Lower lobe of right lung (tissue), 2 donors: ENCODE measurements around the gene CRB3. TPM values are rescaled to one million over a fixed set of nuclear protein-coding genes. Genes with fewer than 3 reads are reported as not detected.
A peak's percentile ranks its signal among the peaks of the same experiment; 100 is the strongest.

Source experiments
- ATAC-seq, 2 donors: fragments of 200-7000 bp; cut with Tn5 transposase; one replicate each; pipeline ENCODE4 v1.9.1; 2020 to 2022; ENCODE audit warnings: mild to moderate bottlenecking in 2 of 2, moderate library complexity in 2 of 2
- DNase-seq: peaks from one replicate; pipeline ENCODE4 v3.0.0-alpha.2; 2020
- H3K27ac ChIP-seq: fragments of 200-600 bp; one replicate; pipeline ENCODE4 v1.8.0; 2022
- H3K27me3 ChIP-seq: fragments of 200-600 bp; one replicate; pipeline ENCODE4 v1.8.0; 2022; ENCODE audit warnings: low read depth
- H3K36me3 ChIP-seq: fragments of 200-600 bp; one replicate; pipeline ENCODE4 v1.8.0; 2022; ENCODE audit warnings: mild to moderate bottlenecking
- H3K4me1 ChIP-seq: fragments of 200-600 bp; one replicate; pipeline ENCODE4 v1.8.0; 2022
- H3K4me3 ChIP-seq: fragments of 200-600 bp; one replicate; pipeline ENCODE4 v1.8.0; 2022; ENCODE audit warnings: mild to moderate bottlenecking
- H3K9me3 ChIP-seq: fragments of 200-600 bp; one replicate; pipeline ENCODE4 v1.8.0; 2022
- intact Hi-C: fragments of 100-400 bp; cut with DNase I; formaldehyde crosslinking; loops from one replicate; pipeline ENCODE4 v1.11.0; 2022
- microRNA-seq: library from miRNA; unstranded; fragments of <30 nt; microRNA quantifications from one replicate; pipeline ENCODE4 v1.2.0, GENCODE V29; 2020; ENCODE audit warnings: borderline number of aligned reads
- total RNA-seq: library from RNA; stranded (reverse); fragmentation: NEBNext Ultra II Directional; extraction: Animal tissue kit (Norgen Biotek cat#: 25700); gene quantifications from one replicate; pipeline ENCODE4 v1.2.1, GENCODE V29; 2021
- TF ChIP-seq, protein P1 (sequence below): fragments of 200-600 bp; IDR thresholded peaks from one replicate; pipeline ENCODE4 v1.8.0; 2022; ENCODE audit warnings: antibody characterized with exemption, mild to moderate bottlenecking
- donor health status: DM: no; HTN: yes; CAD: no; lungs with severe emphysema.

CRB3 gene
- total RNA-seq, 1 donor from 2014 or later, result 36.3 TPM

DNA sequence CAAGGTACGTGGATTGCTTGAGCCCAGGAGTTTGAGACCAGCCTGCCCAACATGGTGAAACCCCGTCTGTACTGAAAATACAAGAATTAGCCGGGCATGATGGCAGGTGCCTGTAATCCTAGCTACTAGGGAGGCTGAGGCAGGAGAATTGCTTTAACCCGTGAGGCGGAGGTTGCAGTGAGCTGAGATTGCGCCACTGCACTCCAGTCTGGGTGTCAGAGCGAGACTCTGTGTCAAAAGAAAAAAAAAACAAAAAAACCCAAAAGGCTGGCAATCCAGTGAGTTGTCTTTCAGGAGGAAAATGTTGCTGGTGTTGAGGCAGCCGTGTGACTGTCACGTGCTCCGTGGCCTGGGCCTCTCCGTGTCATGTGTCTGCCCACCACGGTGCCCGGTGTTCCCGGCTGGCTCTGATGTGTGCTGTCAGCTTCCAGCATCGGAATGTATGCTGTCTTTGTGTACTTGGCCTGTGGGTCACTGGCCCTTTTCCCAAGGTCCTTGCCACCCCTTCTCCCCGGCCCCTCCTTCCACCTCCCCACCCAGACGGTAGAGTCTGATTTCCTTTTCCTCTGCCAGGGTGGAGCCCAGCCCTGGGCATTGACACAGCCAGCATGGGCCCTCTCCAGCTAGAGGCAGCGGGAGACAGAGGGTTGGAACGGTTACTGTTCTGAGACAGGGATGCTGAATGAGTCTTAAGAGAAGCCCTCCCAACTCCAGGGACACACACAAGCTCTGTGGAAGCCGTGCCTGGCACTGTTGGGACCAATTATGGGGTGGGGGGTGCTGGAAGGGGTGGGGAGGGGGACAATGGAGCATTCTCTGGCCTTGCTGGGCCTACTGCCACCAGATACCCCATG is 45.3 kb downstream of the CRB3 start:
- Histone ChIP-seq H3K4me3 (no peak overlapping the region), H3K36me3 (no peaks in the 10 kb centered on the region), H3K27me3 (no peaks in the 10 kb centered on the region), H3K4me1 (peaks cover 8% of the 10 kb centered on the region), H3K27ac (peak overlapping the region; percentile 38), H3K9me3 (no peaks in the 10 kb centered on the region)
- ATAC-seq (peak; percentile 70 to 77), DNase-seq (peak; percentile 60)
- TF ChIP-seq, protein P1, sequence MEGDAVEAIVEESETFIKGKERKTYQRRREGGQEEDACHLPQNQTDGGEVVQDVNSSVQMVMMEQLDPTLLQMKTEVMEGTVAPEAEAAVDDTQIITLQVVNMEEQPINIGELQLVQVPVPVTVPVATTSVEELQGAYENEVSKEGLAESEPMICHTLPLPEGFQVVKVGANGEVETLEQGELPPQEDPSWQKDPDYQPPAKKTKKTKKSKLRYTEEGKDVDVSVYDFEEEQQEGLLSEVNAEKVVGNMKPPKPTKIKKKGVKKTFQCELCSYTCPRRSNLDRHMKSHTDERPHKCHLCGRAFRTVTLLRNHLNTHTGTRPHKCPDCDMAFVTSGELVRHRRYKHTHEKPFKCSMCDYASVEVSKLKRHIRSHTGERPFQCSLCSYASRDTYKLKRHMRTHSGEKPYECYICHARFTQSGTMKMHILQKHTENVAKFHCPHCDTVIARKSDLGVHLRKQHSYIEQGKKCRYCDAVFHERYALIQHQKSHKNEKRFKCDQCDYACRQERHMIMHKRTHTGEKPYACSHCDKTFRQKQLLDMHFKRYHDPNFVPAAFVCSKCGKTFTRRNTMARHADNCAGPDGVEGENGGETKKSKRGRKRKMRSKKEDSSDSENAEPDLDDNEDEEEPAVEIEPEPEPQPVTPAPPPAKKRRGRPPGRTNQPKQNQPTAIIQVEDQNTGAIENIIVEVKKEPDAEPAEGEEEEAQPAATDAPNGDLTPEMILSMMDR, result no peak
- intact Hi-C loops, result no loop called here

DNA sequence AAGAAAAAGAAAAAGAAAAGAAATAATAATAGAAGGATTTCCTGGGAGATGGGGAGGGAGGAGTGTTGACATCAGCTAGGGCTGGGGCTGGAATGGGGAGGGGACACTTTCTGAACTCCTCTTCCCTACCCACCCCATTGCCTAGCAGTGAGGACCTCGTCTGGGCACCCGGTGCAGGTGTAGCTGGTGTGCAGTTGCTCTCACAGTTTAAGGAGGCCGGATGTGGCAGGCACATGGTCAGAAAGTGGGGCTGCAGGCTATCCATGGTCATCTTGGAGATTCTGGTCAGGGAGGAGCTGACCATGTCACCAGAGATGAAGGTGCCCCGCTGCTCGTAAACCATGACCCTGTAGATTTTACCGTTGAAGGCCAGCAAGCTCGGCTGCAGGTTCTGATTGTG is 46.5 kb downstream of the CRB3 start:
- TF ChIP-seq, protein P1, result no peak
- intact Hi-C loops, result no loop called here
- no peak overlapping the region for H3K4me3 ChIP-seq
- ATAC-seq (no peak), DNase-seq (no peak)
- H3K4me1 ChIP-seq, result peaks cover 8% of the 10 kb centered on the region
- H3K27me3 ChIP-seq, result no peaks in the 10 kb centered on the region
- H3K9me3 ChIP-seq, result no peaks in the 10 kb centered on the region
- no peak overlapping the region for H3K27ac ChIP-seq
- H3K36me3 ChIP-seq, result no peaks in the 10 kb centered on the region

DNA sequence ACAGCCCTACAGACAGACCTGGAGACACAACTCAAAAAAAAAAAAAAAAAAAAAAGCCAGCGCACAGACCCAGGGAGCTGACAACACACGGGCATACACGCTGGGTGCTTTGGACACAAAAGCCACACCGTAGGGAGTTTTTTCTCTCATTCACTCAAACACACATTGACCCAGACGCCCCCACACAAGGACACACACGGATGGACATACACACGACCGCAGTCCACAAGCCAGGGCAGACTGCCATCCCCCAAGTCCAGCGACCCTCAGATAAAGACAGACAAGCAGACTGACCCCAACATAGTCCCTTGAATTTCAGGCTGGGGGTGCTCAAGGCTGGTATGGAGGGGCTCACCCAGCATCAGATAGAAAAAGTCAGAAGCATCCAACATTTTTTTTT is 50.0 kb downstream of the CRB3 start:
- H3K4me1 ChIP-seq, result peaks cover 15% of the 10 kb centered on the region
- no peak for ATAC-seq
- H3K27me3 ChIP-seq, result no peaks in the 10 kb centered on the region
- no peak for DNase-seq
- H3K27ac ChIP-seq, result no peak overlapping the region
- TF ChIP-seq, protein P1, result no peak
- no peaks in the 10 kb centered on the region for H3K9me3 ChIP-seq
- intact Hi-C loops, result no loop called here
- no peaks in the 10 kb centered on the region for H3K36me3 ChIP-seq
- no peak overlapping the region for H3K4me3 ChIP-seq

DNA sequence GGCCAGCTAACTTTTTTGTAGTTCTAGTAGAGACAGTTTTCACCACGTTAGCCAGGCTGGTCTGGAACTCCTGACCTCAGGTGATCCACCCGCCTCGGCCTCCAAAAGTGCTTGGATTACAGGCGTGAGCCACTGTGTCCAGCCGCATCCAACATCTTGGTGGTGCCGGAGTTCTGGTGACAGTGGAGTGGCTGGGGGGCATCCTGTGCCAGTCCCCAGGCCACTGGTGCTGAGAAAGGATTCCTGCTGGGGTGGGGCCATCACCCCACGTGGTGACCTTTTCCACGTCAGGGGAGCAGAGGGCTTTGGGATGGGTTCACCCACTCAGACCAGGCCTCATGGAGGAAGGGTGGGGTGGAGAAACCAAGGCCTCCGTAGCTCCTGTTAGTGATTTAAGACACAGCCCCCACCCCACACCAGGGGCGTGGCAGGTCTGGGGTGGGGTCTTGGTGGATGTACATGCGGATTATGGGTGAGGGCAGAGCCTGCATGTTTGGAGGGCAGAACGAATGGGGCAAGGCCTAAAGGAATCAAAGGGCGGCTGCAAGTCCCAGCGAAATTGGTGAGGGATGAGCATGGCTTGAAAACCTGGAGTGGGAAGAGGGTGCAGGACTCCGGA is 51.0 kb downstream of the CRB3 start:
- TF ChIP-seq, protein P1, result no peak
- Histone ChIP-seq H3K4me1 (peaks cover 8% of the 10 kb centered on the region), H3K27me3 (no peaks in the 10 kb centered on the region), H3K36me3 (no peaks in the 10 kb centered on the region), H3K4me3 (no peak overlapping the region), H3K27ac (no peak overlapping the region), H3K9me3 (no peaks in the 10 kb centered on the region)
- ATAC-seq (no peak), DNase-seq (no peak)
- intact Hi-C loops, result no loop called here

DNA sequence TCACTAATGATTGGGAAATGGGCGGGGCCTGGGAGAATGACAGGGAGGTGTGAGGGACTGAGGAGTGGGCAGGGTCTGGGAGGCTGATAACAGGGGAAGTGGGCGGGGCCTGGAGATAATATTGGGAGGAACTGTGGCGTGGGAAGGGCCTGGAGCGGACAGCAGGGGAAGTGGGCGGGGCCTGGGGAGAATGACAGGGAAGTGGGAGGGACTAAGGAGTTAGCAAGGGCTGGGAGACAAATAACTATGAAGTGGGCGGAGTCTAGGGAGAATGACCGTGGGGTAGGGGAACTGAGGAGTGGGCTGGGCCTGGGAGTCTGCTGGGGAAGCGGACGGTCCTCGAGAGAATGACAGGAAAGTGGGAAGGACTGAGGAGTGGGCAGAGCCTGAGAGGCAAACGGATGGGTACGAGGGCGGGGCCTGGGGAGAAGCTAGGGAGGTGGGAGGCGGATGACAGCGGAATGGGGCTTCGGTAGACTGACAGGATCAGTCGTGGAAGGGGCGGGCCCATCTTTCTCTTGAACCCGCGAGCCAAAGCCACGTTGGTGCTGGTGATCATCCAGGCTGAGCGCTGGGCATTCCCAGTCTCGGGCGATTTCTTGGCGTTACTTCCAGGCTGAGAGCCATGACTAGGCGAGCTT is 52.1 kb downstream of the CRB3 start:
- Histone ChIP-seq H3K9me3 (no peaks in the 10 kb centered on the region), H3K27me3 (no peaks in the 10 kb centered on the region), H3K4me1 (peaks cover 8% of the 10 kb centered on the region), H3K27ac (peak overlapping the region; percentile 86), H3K4me3 (peak overlapping the region; percentile 81), H3K36me3 (no peaks in the 10 kb centered on the region)
- ATAC-seq, result peak; percentile 96
- intact Hi-C loops, result no loop called here
- TF ChIP-seq, protein P1, result no peak
- peak; percentile 98 for DNase-seq

Small RNA genes lying within 50 kb of the gene (microRNA-seq; reads per million reads assigned to microRNA genes)
- gene MIR3940, result 2.5 reads per million

Other genes with a start within 250 kb of the CRB3 start
- gene MLLT1, start 184.3 kb upstream of the CRB3 start, total RNA-seq, result 61.9 TPM
- gene ACER1, start 130.7 kb upstream of the CRB3 start, total RNA-seq, result not detected
- gene CLPP, start 102.7 kb upstream of the CRB3 start, total RNA-seq, result 48.7 TPM
- gene ALKBH7, start 91.5 kb upstream of the CRB3 start, total RNA-seq, result 61.5 TPM
- 2.2 TPM for gene PSPN, start 88.3 kb upstream of the CRB3 start, total RNA-seq
- gene GTF2F1, start 71.1 kb upstream of the CRB3 start, total RNA-seq, result 49.4 TPM
- gene KHSRP, start 39.5 kb upstream of the CRB3 start, total RNA-seq, result 173 TPM
- not detected for gene SLC25A41, start 30.5 kb upstream of the CRB3 start, total RNA-seq
- 44.9 TPM for gene SLC25A23, start 4.5 kb upstream of the CRB3 start, total RNA-seq
- 15.1 TPM for gene DENND1C, start 17.5 kb downstream of the CRB3 start, total RNA-seq
- 1.2 TPM for gene TUBB4A, start 38.0 kb downstream of the CRB3 start, total RNA-seq
- 4.1 TPM for gene TNFSF9, start 66.8 kb downstream of the CRB3 start, total RNA-seq
- gene CD70, start 126.9 kb downstream of the CRB3 start, total RNA-seq, result 2.6 TPM
- 3.3 TPM for gene TNFSF14, start 205.9 kb downstream of the CRB3 start, total RNA-seq